ENCODE results near the gene SP140L.
"Not testable (repeated sequence)": the region's sequence is repeated elsewhere in the genome, so short reads cannot be mapped to it uniquely, and the experiment has no call there.

SP140L gene

GRCh38 chr2:230324503-230324902, 2.5 kb upstream of the SP140L start:
- DNase-seq: no peak

- no peak for DNase-seq
Observed at GRCh38 chr2:230325316-230326243, 1.4 kb upstream of the SP140L start.

GRCh38 chr2:230327418-230328154, 593 bp downstream of the SP140L start:
- DNase-seq: no peak

GRCh38 chr2:230328155-230328458, 1.1 kb downstream of the SP140L start:
- DNase-seq: no peak

- no peak for DNase-seq
Observed at GRCh38 chr2:230329946-230330605, 3.1 kb downstream of the SP140L start.

GRCh38 chr2:230330725-230331124, 3.7 kb downstream of the SP140L start:
- no peak for DNase-seq

GRCh38 chr2:230335461-230335863, 8.5 kb downstream of the SP140L start:
- no peak for DNase-seq

- DNase-seq: no peak
Observed at GRCh38 chr2:230335864-230336506, 9.0 kb downstream of the SP140L start.

GRCh38 chr2:230341936-230342528, 15.0 kb downstream of the SP140L start:
- DNase-seq: not testable (repeated sequence)

- not testable (repeated sequence) for DNase-seq
Observed at GRCh38 chr2:230343041-230343624, 16.1 kb downstream of the SP140L start.

GRCh38 chr2:230343747-230344146, 16.8 kb downstream of the SP140L start:
- no peak for DNase-seq

- DNase-seq: no peak
Observed at GRCh38 chr2:230346465-230346864, 19.5 kb downstream of the SP140L start.

GRCh38 chr2:230346921-230347533, 20.0 kb downstream of the SP140L start:
- DNase-seq: no peak

- no peak for DNase-seq
Observed at GRCh38 chr2:230347659-230348305, 20.8 kb downstream of the SP140L start.

GRCh38 chr2:230348787-230349186, 21.8 kb downstream of the SP140L start:
- no peak for DNase-seq

- DNase-seq: no peak
Observed at GRCh38 chr2:230356084-230356483, 29.1 kb downstream of the SP140L start.

GRCh38 chr2:230358305-230358704, 31.3 kb downstream of the SP140L start:
- DNase-seq: no peak

GRCh38 chr2:230360028-230360427, 33.0 kb downstream of the SP140L start:
- no peak for DNase-seq

GRCh38 chr2:230362030-230362691, 35.2 kb downstream of the SP140L start:
- DNase-seq: no peak

GRCh38 chr2:230382108-230382507, 55.1 kb downstream of the SP140L start:
- no peak for DNase-seq

GRCh38 chr2:230383453-230383852, 56.5 kb downstream of the SP140L start:
- no peak for DNase-seq

Measured in NCI-H1436 (cell line).